Thoracic aorta (tissue), 2 donors: Measurements from ENCODE around the gene DNAH1. TPM values are rescaled to one million over a fixed set of nuclear protein-coding genes. Genes with fewer than 3 reads are reported as not detected.
A peak's percentile ranks its signal among the peaks of the same experiment; 100 is the strongest.
"Not testable (repeated sequence)": the region's sequence is repeated elsewhere in the genome, so short reads cannot be mapped to it uniquely, and the experiment has no call there.

Source experiments
- ATAC-seq: fragments of 150-250 bp; one replicate; pipeline ENCODE4 v1.8.0; 2017; ENCODE audit warnings: low read depth; ENCODE audit not compliant: insufficient number of reproducible peaks, low FRiP score
- DNase-seq: peaks from one replicate; pipeline ENCODE4 v3.0.0-alpha.2; 2020; ENCODE audit warnings: low spot score
- H3K27ac ChIP-seq, 2 donors: fragments of 200-600 bp; sonication (generic); 1 replicate in 1 of 2; 2 replicates in 1 of 2; pipeline ENCODE4 v1.5.1; 2016; ENCODE audit warnings: mild to moderate bottlenecking in 2 of 2, moderate library complexity in 2 of 2
- H3K27me3 ChIP-seq: fragments of 200-600 bp; sonication (generic); replicated peaks from 2 replicates; pipeline ENCODE4 v1.6.0; 2016; ENCODE audit warnings: mild to moderate bottlenecking; ENCODE audit not compliant: insufficient read depth
- H3K36me3 ChIP-seq: fragments of 200-600 bp; sonication (generic); one replicate; pipeline ENCODE4 v1.5.1; 2016
- H3K4me1 ChIP-seq, 2 donors: fragments of 200-600 bp; sonication (generic); 1 replicate in 1 of 2; 2 replicates in 1 of 2; pipeline versions ENCODE4 v1.5.1 to v1.6.0; 2016; ENCODE audit warnings: low read depth in 2 of 2, mild to moderate bottlenecking in 1 of 2; ENCODE audit not compliant: control insufficient read depth in 1 of 2
- H3K4me3 ChIP-seq: fragments of 200-600 bp; sonication (generic); 2 replicates; pipeline ENCODE4 v1.5.1; 2016; ENCODE audit warnings: mild to moderate bottlenecking
- H3K9me3 ChIP-seq: fragments of 200-600 bp; sonication (generic); 2 replicates; pipeline ENCODE4 v1.5.1; 2016
- total RNA-seq, 2 donors: library from RNA; depleted of rRNA; stranded (reverse); fragments of >200 nt; gene quantifications; one replicate each; pipeline versions ENCODE4 v1.1.0 to v1.2.3, GENCODE V29; 2016
- TF ChIP-seq, protein P1 (sequence below): fragments of 200-600 bp; sonication (generic); IDR thresholded peaks from one replicate; pipeline ENCODE4 v1.5.1; 2019; ENCODE audit warnings: antibody characterized with exemption

Gene DNAH1
- total RNA-seq = 10 to 100 TPM; 14.6 to 21.0 TPM

- TF ChIP-seq, protein P1, sequence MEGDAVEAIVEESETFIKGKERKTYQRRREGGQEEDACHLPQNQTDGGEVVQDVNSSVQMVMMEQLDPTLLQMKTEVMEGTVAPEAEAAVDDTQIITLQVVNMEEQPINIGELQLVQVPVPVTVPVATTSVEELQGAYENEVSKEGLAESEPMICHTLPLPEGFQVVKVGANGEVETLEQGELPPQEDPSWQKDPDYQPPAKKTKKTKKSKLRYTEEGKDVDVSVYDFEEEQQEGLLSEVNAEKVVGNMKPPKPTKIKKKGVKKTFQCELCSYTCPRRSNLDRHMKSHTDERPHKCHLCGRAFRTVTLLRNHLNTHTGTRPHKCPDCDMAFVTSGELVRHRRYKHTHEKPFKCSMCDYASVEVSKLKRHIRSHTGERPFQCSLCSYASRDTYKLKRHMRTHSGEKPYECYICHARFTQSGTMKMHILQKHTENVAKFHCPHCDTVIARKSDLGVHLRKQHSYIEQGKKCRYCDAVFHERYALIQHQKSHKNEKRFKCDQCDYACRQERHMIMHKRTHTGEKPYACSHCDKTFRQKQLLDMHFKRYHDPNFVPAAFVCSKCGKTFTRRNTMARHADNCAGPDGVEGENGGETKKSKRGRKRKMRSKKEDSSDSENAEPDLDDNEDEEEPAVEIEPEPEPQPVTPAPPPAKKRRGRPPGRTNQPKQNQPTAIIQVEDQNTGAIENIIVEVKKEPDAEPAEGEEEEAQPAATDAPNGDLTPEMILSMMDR = no peak
- peak within 1 kb of the TSS; percentile 67 for H3K4me3 ChIP-seq
- DNase-seq (no peak), ATAC-seq (no peak)
- H3K4me1 ChIP-seq = peaks cover 3 to 16% of the 10 kb centered on the region in 2 donors
- H3K36me3 ChIP-seq = no peaks in the 10 kb centered on the region
- H3K27me3 ChIP-seq = no peaks in the 10 kb centered on the region
- no peak within 1 kb of the TSS for H3K27ac ChIP-seq
- no peaks in the 10 kb centered on the region for H3K9me3 ChIP-seq
Measured at GRCh38 chr3:52315977-52316764, at the start of gene DNAH1. TSS of gene DNAH1 (plus strand) at chr3:52316319. CDS start at chr3:52322443, 6,124 bp downstream.

GRCh38 chr3:52268036-52268435, 48.1 kb upstream of the DNAH1 start:
- H3K4me1 ChIP-seq = peaks cover 24 to 40% of the 10 kb centered on the region in 2 donors
- TF ChIP-seq, protein P1 = no peak
- no peak overlapping the region for H3K27ac ChIP-seq
- no peak overlapping the region for H3K4me3 ChIP-seq
- no peaks in the 10 kb centered on the region for H3K27me3 ChIP-seq
- H3K36me3 ChIP-seq = peaks cover 47% of the 10 kb centered on the region
- no peak for ATAC-seq
- DNase-seq = no peak
- no peaks in the 10 kb centered on the region for H3K9me3 ChIP-seq

DNA sequence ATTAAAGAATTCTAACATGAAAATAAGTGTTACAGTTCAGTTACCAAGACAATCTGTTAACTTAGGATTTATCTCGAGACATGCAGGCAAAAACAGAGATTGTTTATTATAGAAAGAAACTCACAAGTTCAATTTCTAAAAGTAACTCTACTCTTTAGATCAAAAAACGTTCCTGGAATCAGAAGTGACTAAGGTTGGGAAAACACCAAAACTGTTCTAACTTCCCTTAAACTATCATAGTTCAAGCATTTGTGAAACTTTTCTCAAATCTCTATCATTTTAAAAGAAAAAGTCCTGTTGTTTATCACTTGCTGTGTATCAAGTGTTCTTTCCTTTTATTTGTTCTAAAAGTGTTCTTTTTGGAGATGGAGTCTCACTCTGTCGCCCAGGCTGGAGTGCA, 46.3 kb upstream of the DNAH1 start:
- Histone ChIP-seq H3K4me1 (peaks cover 31 to 57% of the 10 kb centered on the region in 2 donors), H3K27me3 (no peaks in the 10 kb centered on the region), H3K27ac (peak overlapping the region in 1 of 2 donors; percentile 33), H3K36me3 (peaks cover 32% of the 10 kb centered on the region), H3K4me3 (no peak overlapping the region), H3K9me3 (no peaks in the 10 kb centered on the region)
- TF ChIP-seq, protein P1 = no peak
- ATAC-seq (no peak), DNase-seq (no peak)

GRCh38 chr3:52270252-52270754, 45.8 kb upstream of the DNAH1 start:
- Histone ChIP-seq H3K4me1 (peaks cover 31 to 63% of the 10 kb centered on the region in 2 donors), H3K9me3 (no peaks in the 10 kb centered on the region), H3K27ac (peak overlapping the region in 1 of 2 donors; percentile 33), H3K36me3 (peaks cover 31% of the 10 kb centered on the region), H3K4me3 (no peak overlapping the region), H3K27me3 (no peaks in the 10 kb centered on the region)
- DNase-seq (no peak), ATAC-seq (no peak)
- TF ChIP-seq, protein P1 = no peak

GRCh38 chr3:52272172-52272571, 43.9 kb upstream of the DNAH1 start:
- ATAC-seq, H3K9me3 ChIP-seq, DNase-seq, H3K27me3 ChIP-seq, H3K4me3 ChIP-seq, H3K27ac ChIP-seq: not testable (repeated sequence)
- Histone ChIP-seq H3K36me3 (peaks cover 19% of the 10 kb centered on the region), H3K4me1 (peaks cover 37 to 77% of the 10 kb centered on the region in 2 donors)
